AML-193 (cell line): Measurements from ENCODE around the gene LRRC42.

Source experiments
- DNase-seq, 2 experiments: peaks; one replicate each; lab custom pipeline; 2025; lab: John Stamatoyannopoulos, UW

The LRRC42 gene

GRCh38 chr1:53946252-53947171 lies at the start of gene LRRC42:
TSS of gene LRRC42 (plus strand) at chr1:53946350. CDS start at chr1:53952000, 5,650 bp downstream.
- DNase-seq = no peak

GRCh38 chr1:53896635-53897229 lies 49.4 kb upstream of the LRRC42 start:
- DNase-seq = no peak

- DNase-seq = no peak
Observed at GRCh38 chr1:53899206-53899628, 46.9 kb upstream of the LRRC42 start.

GRCh38 chr1:53899708-53900107 lies 46.4 kb upstream of the LRRC42 start:
- DNase-seq = no peak

- DNase-seq = no peak
Observed at GRCh38 chr1:53902235-53903138, 43.7 kb upstream of the LRRC42 start.

- no peak for DNase-seq
Observed at GRCh38 chr1:53905509-53905908, 40.6 kb upstream of the LRRC42 start.

- DNase-seq = no peak
Observed at GRCh38 chr1:53906121-53906520, 40.0 kb upstream of the LRRC42 start.

GRCh38 chr1:53909946-53910345 lies 36.2 kb upstream of the LRRC42 start:
- DNase-seq = no peak

- no peak for DNase-seq
Observed at GRCh38 chr1:53911442-53911841, 34.7 kb upstream of the LRRC42 start.

- DNase-seq = no peak
Observed at GRCh38 chr1:53913352-53914033, 32.7 kb upstream of the LRRC42 start.

- DNase-seq = no peak
Observed at GRCh38 chr1:53918343-53918742, 27.8 kb upstream of the LRRC42 start.

- no peak for DNase-seq
Observed at GRCh38 chr1:53919675-53920066, 26.5 kb upstream of the LRRC42 start.

GRCh38 chr1:53927376-53927881 lies 18.7 kb upstream of the LRRC42 start:
- no peak for DNase-seq

GRCh38 chr1:53929246-53929960 lies 16.7 kb upstream of the LRRC42 start:
- DNase-seq = no peak

GRCh38 chr1:53930932-53931331 lies 15.2 kb upstream of the LRRC42 start:
- DNase-seq = no peak

- no peak for DNase-seq
Observed at GRCh38 chr1:53931523-53931922, 14.6 kb upstream of the LRRC42 start.

GRCh38 chr1:53934170-53934765 lies 11.9 kb upstream of the LRRC42 start:
- no peak for DNase-seq

GRCh38 chr1:53936430-53936829 lies 9.7 kb upstream of the LRRC42 start:
- no peak for DNase-seq

- DNase-seq = no peak
Observed at GRCh38 chr1:53938136-53938830, 7.9 kb upstream of the LRRC42 start.
